Kidney (tissue), 14 donors: ENCODE data around the gene MAPK1IP1L. TPM values are rescaled to one million over a fixed set of nuclear protein-coding genes. Genes with fewer than 3 reads are reported as not detected.
"Not testable (repeated sequence)": the region's sequence is repeated elsewhere in the genome, so short reads cannot be mapped to it uniquely, and the experiment has no call there.

ENCODE experiments used
- DNase-seq, 5 donors: peaks; one replicate each; pipeline ENCODE4 v3.0.0-alpha.2; 2013 to 2020
- FAIRE-seq: peaks from 2 replicates; lab custom pipeline; 2012; peaks lifted over from hg19 to GRCh38; lab: Jason Lieb, UNC
- H3K27ac ChIP-seq, 2 donors: one replicate each; pipeline ENCODE4 v1.7.0; 2013; ENCODE audit warnings: low read depth in 2 of 2, low read length in 2 of 2, inconsistent platforms in 1 of 2
- H3K27me3 ChIP-seq: one replicate; pipeline ENCODE4 v1.7.1; 2013; ENCODE audit warnings: low read length, inconsistent platforms; ENCODE audit not compliant: control insufficient read depth, insufficient read depth
- H3K36me3 ChIP-seq, 3 donors: one replicate each; pipeline versions ENCODE4 v1.7.0 to v1.7.1; 2013; ENCODE audit warnings: low read length in 3 of 3, control low read depth in 1 of 3, inconsistent platforms in 1 of 3; ENCODE audit not compliant: insufficient read depth in 3 of 3, control insufficient read depth in 2 of 3
- H3K4me1 ChIP-seq, 3 donors: one replicate each; pipeline versions ENCODE4 v1.7.0 to v1.7.1; 2013; ENCODE audit warnings: low read length in 3 of 3, inconsistent platforms in 1 of 3, low read depth in 1 of 3; ENCODE audit not compliant: control insufficient read depth in 2 of 3, insufficient read depth in 2 of 3
- H3K4me3 ChIP-seq, 3 donors: one replicate each; pipeline versions ENCODE4 v1.7.0 to v1.8.1; 2013; ENCODE audit warnings: low read length in 3 of 3, control low read depth in 1 of 3, inconsistent platforms in 1 of 3
- H3K9ac ChIP-seq, 3 donors: one replicate each; pipeline versions ENCODE4 v1.7.0 to v1.7.1; 2013; ENCODE audit warnings: low read length in 3 of 3, control low read depth in 1 of 3, inconsistent platforms in 1 of 3
- H3K9me3 ChIP-seq, 3 donors: one replicate each; pipeline versions ENCODE4 v1.7.0 to v1.7.1; 2013; ENCODE audit warnings: low read length in 3 of 3, control low read depth in 1 of 3, inconsistent platforms in 1 of 3; ENCODE audit not compliant: control insufficient read depth in 2 of 3, insufficient read depth in 1 of 3
- CTCF ChIP-seq: IDR thresholded peaks from 3 replicates; pipeline ENCODE4 v1.5.1; 2012; ENCODE audit warnings: mild to moderate bottlenecking, moderate library complexity, borderline replicate concordance; ENCODE audit not compliant: insufficient read depth; ENCODE audit errors: extremely low read depth
- intact Hi-C: fragments of 100-400 bp; cut with DNase I; formaldehyde crosslinking; loops from one replicate; pipeline ENCODE4 v1.11.1; 2022
- polyA plus RNA-seq: library from polyadenylated mRNA; stranded (reverse); fragments of 350-450 nt; fragmentation: Illumina TruSeq; extraction: RNeasy Lipid Tissue Mini Kit (QIAGEN cat#74804); gene quantifications from one replicate; pipeline ENCODE4 v1.2.3, GENCODE V29; 2014; ENCODE audit warnings: low read depth, low replicate concordance; ENCODE audit not compliant: insufficient read depth
- total RNA-seq: library from RNA; stranded (reverse); fragmentation: NEBNext Ultra II Directional; extraction: Animal tissue kit (Norgen Biotek cat#: 25700); gene quantifications from one replicate; pipeline ENCODE4 v1.2.1, GENCODE V29; 2021
- donor health status: control.
- donor health status: control.
- donor health status: control.
- donor health status: control.
- donor health status: control.
- donor health status: DM: yes; HTN: yes; CAD: no.
- donor health status: Normal renal cell carcinoma (clear cell type).

MAPK1IP1L gene
- total and polyA plus RNA-seq, 2 donors from 2014 or later: 43.3 to 101 TPM

DNA sequence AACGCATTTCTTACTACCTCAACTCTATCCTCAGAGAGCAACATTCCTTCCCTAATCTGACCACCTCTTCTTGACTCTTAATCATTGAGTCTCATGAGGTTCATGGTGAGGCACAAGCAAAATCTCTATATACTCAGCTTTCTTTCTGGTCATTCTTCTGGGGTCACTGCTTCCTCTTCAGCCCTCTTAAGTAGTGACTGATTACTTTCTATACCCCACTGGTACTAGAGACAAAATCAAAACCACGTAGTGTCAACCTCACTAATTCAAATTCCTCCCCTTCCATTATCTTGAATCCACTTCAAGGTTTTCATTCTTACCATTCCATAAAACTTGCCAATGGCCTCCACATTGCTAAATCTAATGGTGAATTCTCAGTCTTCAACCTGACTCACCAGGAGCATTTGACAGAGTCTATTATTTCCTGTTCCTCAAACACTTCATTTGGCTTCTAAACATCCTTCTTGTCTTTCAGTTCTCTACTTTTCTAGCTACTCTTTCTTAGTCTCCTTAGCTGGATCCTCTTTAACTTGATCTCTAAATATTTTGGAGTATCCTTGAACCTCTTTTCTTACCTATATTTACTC lies 31.4 kb upstream of the MAPK1IP1L start:
- H3K27ac ChIP-seq: no peak overlapping the region
- intact Hi-C loops: no loop called here
- H3K4me1 ChIP-seq: no peaks in the 10 kb centered on the region
- FAIRE-seq (no peak), DNase-seq (no peak)
- H3K9me3 ChIP-seq: no peaks in the 10 kb centered on the region
- no peaks in the 10 kb centered on the region for H3K36me3 ChIP-seq
- TF ChIP-seq CTCF: no peak
- no peaks in the 10 kb centered on the region for H3K27me3 ChIP-seq
- no peak overlapping the region for H3K9ac ChIP-seq
- no peak overlapping the region for H3K4me3 ChIP-seq

DNA sequence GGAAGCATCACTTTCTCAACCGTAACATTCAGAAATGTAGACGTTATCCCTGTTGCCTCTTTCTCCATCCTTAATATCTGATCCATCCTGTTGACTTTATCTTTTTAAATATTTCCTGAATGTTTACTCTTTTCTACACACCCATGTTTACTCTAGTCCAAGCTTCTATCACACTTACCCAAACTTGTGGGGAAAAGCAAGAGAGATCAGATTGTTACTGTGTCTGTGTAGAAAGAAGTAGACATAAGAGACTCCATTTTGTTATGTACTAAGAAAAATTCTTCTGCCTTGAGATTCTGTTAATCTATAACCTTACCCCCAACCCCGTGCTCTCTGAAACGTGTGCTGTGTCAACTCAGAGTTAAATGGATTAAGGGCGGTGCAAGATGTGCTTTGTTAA lies 27.1 kb upstream of the MAPK1IP1L start:
- H3K4me3 ChIP-seq, H3K9me3 ChIP-seq, H3K36me3 ChIP-seq, FAIRE-seq, DNase-seq, H3K27me3 ChIP-seq, H3K4me1 ChIP-seq, H3K9ac ChIP-seq, intact Hi-C loops, H3K27ac ChIP-seq: not testable (repeated sequence)

DNA sequence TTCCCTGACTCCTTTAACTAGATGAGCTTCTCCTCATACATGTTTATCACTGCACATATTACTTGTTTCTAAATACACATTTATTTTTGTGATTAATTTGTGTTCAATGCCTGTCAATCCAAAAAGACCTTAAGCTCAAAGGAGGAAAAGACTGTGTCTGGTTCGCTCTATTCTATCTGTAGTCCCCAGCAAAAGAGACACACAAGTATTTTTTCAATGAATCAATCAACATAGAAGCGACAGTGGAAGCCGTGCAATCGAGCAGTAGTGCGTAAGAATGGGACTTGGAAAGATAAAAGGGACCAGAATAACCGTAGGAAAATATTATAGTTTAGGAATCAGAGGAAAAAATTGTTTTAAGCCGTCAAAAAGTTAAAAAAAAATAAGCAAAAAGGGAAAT lies 25.5 kb upstream of the MAPK1IP1L start:
- no peaks in the 10 kb centered on the region for H3K27me3 ChIP-seq
- FAIRE-seq: no peak
- no peak for TF ChIP-seq CTCF
- intact Hi-C loops: no loop called here
- no peaks in the 10 kb centered on the region for H3K9me3 ChIP-seq
- peaks cover 0 to 6% (median 0%) of the 10 kb centered on the region in 3 donors for H3K4me1 ChIP-seq
- H3K4me3 ChIP-seq: peak overlapping the region in 2 of 3 donors; percentile 86 to 97
- no peak for DNase-seq
- no peaks in the 10 kb centered on the region for H3K36me3 ChIP-seq
- peak overlapping the region in 2 of 3 donors; percentile 54 to 75 for H3K9ac ChIP-seq
- H3K27ac ChIP-seq: no peak overlapping the region

GRCh38 chr14:55026441-55026792 lies 25.0 kb upstream of the MAPK1IP1L start:
- peaks cover 0 to 11% (median 3%) of the 10 kb centered on the region in 3 donors for H3K4me1 ChIP-seq
- TF ChIP-seq CTCF: no peak

More at GRCh38 chr14:55026441-55026792, 25.0 kb upstream of the MAPK1IP1L start:
- Histone ChIP-seq H3K27ac (no peak overlapping the region), H3K9me3 (no peaks in the 10 kb centered on the region), H3K9ac (peak overlapping the region in 2 of 3 donors; percentile 54 to 75), H3K36me3 (no peaks in the 10 kb centered on the region), H3K4me3 (peak overlapping the region; percentile 72 to 97 (median 86)), H3K27me3 (no peaks in the 10 kb centered on the region)
- DNase-seq: peak in 1 of 5 donors; percentile 3
- no peak for FAIRE-seq
- intact Hi-C loops: no loop called here
